Stimulated activated CD4-positive, alpha-beta T cell treated with anti-CD3 and anti-CD28 coated beads, Interleukin-12 subunit alpha, Interleukin-12 subunit beta, amount 100 ng/mL, for 48 hours (primary cell): ENCODE data around the gene ADGRG1.
"Not testable (repeated sequence)": the region's sequence is repeated elsewhere in the genome, so short reads cannot be mapped to it uniquely, and the experiment has no call there.

Source experiments
- DNase-seq, 3 donors: peaks; one replicate each; pipeline ENCODE4 v3.0.0-alpha.2; 2020; ENCODE audit warnings: low read depth in 2 of 3, low spot score in 1 of 3

ADGRG1 gene

GRCh38 chr16:57698812-57699405, 70.5 kb downstream of the ADGRG1 start:
- no peak for DNase-seq

GRCh38 chr16:57699481-57699880, 71.1 kb downstream of the ADGRG1 start:
- no peak for DNase-seq

GRCh38 chr16:57699899-57700298, 71.5 kb downstream of the ADGRG1 start:
- no peak for DNase-seq

GRCh38 chr16:57700781-57701551, 72.5 kb downstream of the ADGRG1 start:
- no peak for DNase-seq

- no peak for DNase-seq
These were observed 73.4 kb downstream of the ADGRG1 start for GRCh38 chr16:57701759-57702371.

- DNase-seq = no peak
These were observed 75.1 kb downstream of the ADGRG1 start for GRCh38 chr16:57703416-57704010.

GRCh38 chr16:57704011-57704904, 75.8 kb downstream of the ADGRG1 start:
- no peak for DNase-seq

GRCh38 chr16:57704905-57705852, 76.7 kb downstream of the ADGRG1 start:
- no peak for DNase-seq

GRCh38 chr16:57706717-57707116, 78.3 kb downstream of the ADGRG1 start:
- no peak for DNase-seq

- DNase-seq = no peak
These were observed 78.9 kb downstream of the ADGRG1 start for GRCh38 chr16:57707331-57707730.

GRCh38 chr16:57708168-57708567, 79.7 kb downstream of the ADGRG1 start:
- no peak for DNase-seq

- DNase-seq = no peak
These were observed 81.2 kb downstream of the ADGRG1 start for GRCh38 chr16:57709663-57710062.

- DNase-seq = no peak
These were observed 82.9 kb downstream of the ADGRG1 start for GRCh38 chr16:57711346-57711745.

GRCh38 chr16:57711993-57712392, 83.6 kb downstream of the ADGRG1 start:
- DNase-seq = no peak

GRCh38 chr16:57712569-57712968, 84.1 kb downstream of the ADGRG1 start:
- DNase-seq = not testable (repeated sequence)

GRCh38 chr16:57713596-57713995, 85.2 kb downstream of the ADGRG1 start:
- no peak for DNase-seq

GRCh38 chr16:57714047-57714446, 85.6 kb downstream of the ADGRG1 start:
- DNase-seq = no peak
